H1 (cell line): ENCODE measurements around the gene CERCAM. TPM values are rescaled to one million over a fixed set of nuclear protein-coding genes. Genes with fewer than 3 reads are reported as not detected.

Experiments
- CTCF ChIA-PET: fragments of 300-600 bp; sonication (Branson Sonifier 250); formaldehyde crosslinking; loops from one replicate; lab custom pipeline; 2021; ENCODE audit not compliant: partially characterized antibody; lab: Charles Lee
- POLR2A ChIA-PET: fragments of 300-600 bp; sonication (Branson Sonifier 250); formaldehyde crosslinking; loops from one replicate; lab custom pipeline; 2021; ENCODE audit warnings: inconsistent platforms; ENCODE audit not compliant: partially characterized antibody; lab: Charles Lee
- DNase-seq, 2 experiments: peaks; one replicate each; pipeline versions ENCODE4 v3.0.0 to v3.0.0-alpha.2; 2010 to 2022; ENCODE audit warnings: low spot score in 2 of 2, low read depth in 1 of 2, mixed read lengths in 1 of 2
- FAIRE-seq: peaks from 2 replicates; lab custom pipeline; 2011; peaks lifted over from hg19 to GRCh38; lab: Jason Lieb, UNC
- H2AFZ ChIP-seq: 2 replicates; pipeline ENCODE4 v1.8.1; 2012; ENCODE audit warnings: low read length, inconsistent platforms
- H2AK5ac ChIP-seq: 2 replicates; pipeline ENCODE4 v1.6.1; 2013; ENCODE audit warnings: low read depth, low read length
- H2BK120ac ChIP-seq: replicated peaks from 2 replicates; pipeline ENCODE3; 2013; ENCODE audit warnings: low read depth, low read length, inconsistent platforms
- H2BK12ac ChIP-seq: 2 replicates; pipeline ENCODE4 v1.6.1; 2013; ENCODE audit warnings: low read depth, low read length
- H2BK15ac ChIP-seq: 2 replicates; pipeline ENCODE4 v1.6.1; 2013; ENCODE audit warnings: low read length
- H2BK20ac ChIP-seq: 2 replicates; pipeline ENCODE4 v1.6.1; 2013; ENCODE audit warnings: low read length
- H2BK5ac ChIP-seq: 2 replicates; pipeline ENCODE4 v1.6.1; 2013; ENCODE audit warnings: low read depth, low read length
- H3K14ac ChIP-seq: 2 replicates; pipeline ENCODE4 v1.6.1; 2013; ENCODE audit warnings: inconsistent platforms; ENCODE audit not compliant: insufficient read length
- H3K18ac ChIP-seq: 2 replicates; pipeline ENCODE4 v1.6.1; 2013; ENCODE audit warnings: low read length; ENCODE audit errors: extremely low read depth
- H3K23ac ChIP-seq: 2 replicates; pipeline ENCODE4 v1.6.1; 2013; ENCODE audit warnings: inconsistent platforms; ENCODE audit not compliant: insufficient read length
- H3K23me2 ChIP-seq: 2 replicates; pipeline ENCODE4 v1.6.1; 2013; ENCODE audit warnings: low read depth, low read length
- H3K27ac ChIP-seq: 2 replicates; pipeline ENCODE4 v1.6.1; 2011; ENCODE audit warnings: low read depth, low read length, inconsistent platforms
- H3K27me3 ChIP-seq, 4 experiments: replicated peaks in 1 of 4; 1 replicate in 1 of 4; 2 replicates in 3 of 4; pipeline versions ENCODE4 v1.6.1 to v1.8.1; 2011 to 2013; ENCODE audit warnings: low read length in 3 of 4, mild to moderate bottlenecking in 3 of 4, inconsistent platforms in 2 of 4, mixed read lengths in 2 of 4, moderate library complexity in 1 of 4; ENCODE audit not compliant: control insufficient read depth in 3 of 4, insufficient read depth in 3 of 4; ENCODE audit errors: extremely low read depth in 1 of 4
- H3K36me3 ChIP-seq, 4 experiments: 2 replicates each; pipeline versions ENCODE4 v1.6.1 to v1.8.1; 2011 to 2013; ENCODE audit warnings: mild to moderate bottlenecking in 4 of 4, low read length in 3 of 4, moderate library complexity in 2 of 4, control low read depth in 1 of 4, inconsistent platforms in 1 of 4; ENCODE audit not compliant: insufficient read depth in 4 of 4, control insufficient read depth in 2 of 4
- H3K4ac ChIP-seq: replicated peaks from 2 replicates; pipeline ENCODE3; 2013; ENCODE audit warnings: low read length, low read depth, mixed read lengths, inconsistent platforms; ENCODE audit not compliant: insufficient read length
- H3K4me1 ChIP-seq, 4 experiments: replicated peaks in 1 of 4; 1 replicate in 1 of 4; 2 replicates in 3 of 4; pipeline versions ENCODE4 v1.6.1 to v1.8.1; 2011 to 2013; ENCODE audit warnings: low read length in 3 of 4, inconsistent platforms in 2 of 4, mixed read lengths in 1 of 4; ENCODE audit not compliant: insufficient read depth in 4 of 4, control insufficient read depth in 3 of 4
- H3K4me2 ChIP-seq, 2 experiments: 2 replicates each; pipeline versions ENCODE4 v1.6.1 to v1.8.1; 2011 to 2013; ENCODE audit warnings: low read depth in 2 of 2, low read length in 2 of 2, control low read depth in 1 of 2, inconsistent platforms in 1 of 2, mild to moderate bottlenecking in 1 of 2; ENCODE audit not compliant: insufficient read depth in 1 of 2
- H3K4me3 ChIP-seq, 4 experiments: fragments of 200-600, 300-600 bp in 1 of 4; sonication (generic), shearing (Covaris generic), sonication (Bioruptor Twin) in 1 of 4; 2 replicates each; pipeline versions ENCODE4 v1.5.1 to v1.8.1; 2011 to 2016; ENCODE audit warnings: low read length in 4 of 4, low read depth in 3 of 4, control low read depth in 2 of 4, inconsistent platforms in 2 of 4, mild to moderate bottlenecking in 2 of 4, mixed read lengths in 1 of 4, moderate library complexity in 1 of 4; ENCODE audit not compliant: insufficient read depth in 2 of 4; ENCODE audit errors: extremely low read depth in 1 of 4
- H3K56ac ChIP-seq: replicated peaks from 2 replicates; pipeline ENCODE3; 2013; ENCODE audit warnings: low read depth, mild to moderate bottlenecking, mixed read lengths, low read length, inconsistent platforms; ENCODE audit not compliant: insufficient read length
- H3K79me1 ChIP-seq: 2 replicates; pipeline ENCODE4 v1.6.1; 2013; ENCODE audit warnings: low read depth, low read length, control low read depth
- H3K79me2 ChIP-seq, 2 experiments: 2 replicates each; pipeline versions ENCODE4 v1.6.1 to v1.8.1; 2012 to 2013; ENCODE audit warnings: low read length in 2 of 2, mild to moderate bottlenecking in 2 of 2, inconsistent platforms in 1 of 2; ENCODE audit not compliant: insufficient read depth in 2 of 2, control insufficient read depth in 1 of 2
- H3K9ac ChIP-seq, 4 experiments: replicated peaks in 1 of 4; 1 replicate in 1 of 4; 2 replicates in 3 of 4; pipeline versions ENCODE4 v1.6.1 to v1.8.1; 2011 to 2013; ENCODE audit warnings: low read depth in 3 of 4, low read length in 3 of 4, control low read depth in 2 of 4, mild to moderate bottlenecking in 2 of 4, moderate library complexity in 2 of 4, inconsistent platforms in 1 of 4; ENCODE audit errors: extremely low read depth in 1 of 4
- H3K9me3 ChIP-seq, 2 experiments: 2 replicates each; pipeline versions ENCODE4 v1.6.1 to v1.8.1; 2012 to 2013; ENCODE audit warnings: mild to moderate bottlenecking in 2 of 2, moderate library complexity in 2 of 2, control low read depth in 1 of 2, inconsistent platforms in 1 of 2, low read depth in 1 of 2, low read length in 1 of 2, mixed read lengths in 1 of 2; ENCODE audit not compliant: insufficient read depth in 2 of 2
- H4K20me1 ChIP-seq, 2 experiments: replicated peaks in 1 of 2; 2 replicates each; pipeline versions ENCODE3 to v1.8.1; 2011 to 2013; ENCODE audit warnings: inconsistent platforms in 2 of 2, low read length in 2 of 2, mild to moderate bottlenecking in 1 of 2; ENCODE audit not compliant: insufficient read depth in 2 of 2, control insufficient read depth in 1 of 2
- H4K5ac ChIP-seq: 2 replicates; pipeline ENCODE4 v1.6.1; 2013; ENCODE audit warnings: low read length, low read depth, mixed read lengths, inconsistent platforms; ENCODE audit not compliant: insufficient read length
- H4K8ac ChIP-seq: 2 replicates; pipeline ENCODE4 v1.8.0; 2013; ENCODE audit warnings: mild to moderate bottlenecking, moderate library complexity, low read length, inconsistent platforms; ENCODE audit not compliant: insufficient read depth; ENCODE audit errors: extremely low read depth
- H4K91ac ChIP-seq: replicated peaks from 2 replicates; pipeline ENCODE3; 2013; ENCODE audit warnings: low read length, mixed read lengths, inconsistent platforms; ENCODE audit not compliant: insufficient read length
- POU5F1 ChIP-seq: IDR thresholded peaks from 2 replicates; pipeline ENCODE4 v1.6.1; 2011; ENCODE audit warnings: low read depth, mild to moderate bottlenecking, low read length, moderate library complexity
- WGBS, 2 experiments: shearing (Covaris generic) in 1 of 2; methylation state at CpG; one replicate each; pipeline versions ENCODE4 v1.1.6 to v1.1.7; 2013 to 2015; ENCODE audit warnings: low lambda C conversion rate in 2 of 2, mixed read lengths in 2 of 2, inconsistent platforms in 1 of 2, low coverage in 1 of 2, missing lambda C conversion rate in 1 of 2; ENCODE audit not compliant: insufficient replicate concordance in 2 of 2, insufficient coverage in 1 of 2, insufficient read length in 1 of 2; ENCODE audit errors: extremely low coverage in 1 of 2, missing lambda C conversion rate in 1 of 2; 5-methylcytosine and 5-hydroxymethylcytosine counted together
- polyA plus RNA-seq, 7 experiments: library from polyadenylated mRNA; depleted of rRNA in 3 of 7; stranded (reverse) in 5 of 7; unstranded in 2 of 7; fragments of >200 nt in 5 of 7; fragments of 200-250 nt in 2 of 7; gene quantifications; 1 replicate in 5 of 7; 2 replicates in 1 of 7; 4 replicates in 1 of 7; pipeline versions ENCODE4 v1.2.1 to v1.2.3, GENCODE V29; 2011 to 2013; ENCODE audit warnings: missing spikeins in 2 of 7, mixed read lengths in 2 of 7
- total RNA-seq: library from RNA; stranded (reverse); fragmentation: NEBNext Ultra II Directional; extraction: Animal tissue kit (Norgen Biotek cat#: 25700); gene quantifications from 2 replicates; pipeline ENCODE4 v1.2.1, GENCODE V29; 2021

The CERCAM gene
- total and polyA plus RNA-seq, 2 of the 8 experiments (the other 6 are each of a cell fraction or from before 2014, with no cell fraction given), result 3.1 to 5.2 TPM

DNA sequence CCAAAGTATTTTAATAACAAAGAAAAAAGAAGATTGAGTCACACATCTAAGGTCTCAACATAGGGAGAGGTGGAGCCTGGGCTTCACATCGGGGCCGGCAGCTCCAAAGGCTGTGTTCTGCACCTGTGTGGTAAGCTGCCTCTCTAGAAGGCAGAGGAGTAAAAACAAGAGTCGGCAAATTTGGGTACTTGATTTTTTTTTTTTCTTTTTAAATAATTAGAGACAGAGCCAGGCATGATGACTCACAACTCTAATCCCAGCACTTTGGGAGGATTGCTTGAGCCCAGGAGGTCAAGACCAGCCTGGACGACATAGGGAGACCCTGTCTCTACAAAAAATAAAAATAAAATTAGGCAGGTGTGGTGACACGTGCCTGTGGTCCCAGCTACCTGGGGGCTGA is 44.8 kb upstream of the CERCAM start:
- Histone ChIP-seq H2BK12ac (no peak overlapping the region), H3K79me2 (peaks cover 7 to 25% of the 10 kb centered on the region in 2 experiments), H3K27ac (no peak overlapping the region), H2BK120ac (no peak overlapping the region), H3K23me2 (peaks cover 3% of the 10 kb centered on the region; the same call in 1 of the 2 replicates), H2BK5ac (no peak overlapping the region), H3K36me3 (peaks cover 0 to 3% (median 0%) of the 10 kb centered on the region in 4 experiments; a peak in 3 of 8 replicates), H3K23ac (no peak overlapping the region), H3K14ac (no peak overlapping the region), H4K91ac (no peak overlapping the region), H3K4me2 (no peak overlapping the region), H3K27me3 (peaks cover 0 to 3% (median under 1%) of the 10 kb centered on the region in 4 experiments; a peak in 4 of 7 replicates), H3K4ac (no peak overlapping the region), H3K9ac (no peak overlapping the region), H4K5ac (no peak overlapping the region), H4K20me1 (peaks cover 0 to 15% of the 10 kb centered on the region in 2 experiments), H2AK5ac (no peak overlapping the region), H2AFZ (no peak overlapping the region), H2BK15ac (no peak overlapping the region), H3K56ac (no peak overlapping the region), H3K79me1 (peaks cover 10% of the 10 kb centered on the region; the same call in 1 of the 2 replicates), H3K18ac (no peak overlapping the region), H4K8ac (no peak overlapping the region), H3K9me3 (no peaks in the 10 kb centered on the region), H3K4me1 (peaks cover 0 to 8% (median 2%) of the 10 kb centered on the region in 4 experiments; a peak in 4 of 7 replicates), H2BK20ac (no peak overlapping the region), H3K4me3 (no peak overlapping the region)
- FAIRE-seq (no peak), DNase-seq (no peak)
- no peak for TF ChIP-seq POU5F1
- POLR2A ChIA-PET, result interaction anchor here (1.7 kb wide), 1 partner anchor 14 kb away, joined by 7 read pairs; no protein-coding TSS in a partner anchor
- 80% methylated on average over 5 of the region's 5 CpGs; no CpG with 5 or more reads in 1 of the 2 experiments for WGBS, 2 experiments
- CTCF ChIA-PET, result interaction anchor here (0.6 to 25.1 kb wide), 8 partner anchors 9 to 33 kb away, joined by 3 to 544 read pairs (median 4); no protein-coding TSS in a partner anchor
